ENCODE results near the gene SPEN.

SPEN gene

DNA sequence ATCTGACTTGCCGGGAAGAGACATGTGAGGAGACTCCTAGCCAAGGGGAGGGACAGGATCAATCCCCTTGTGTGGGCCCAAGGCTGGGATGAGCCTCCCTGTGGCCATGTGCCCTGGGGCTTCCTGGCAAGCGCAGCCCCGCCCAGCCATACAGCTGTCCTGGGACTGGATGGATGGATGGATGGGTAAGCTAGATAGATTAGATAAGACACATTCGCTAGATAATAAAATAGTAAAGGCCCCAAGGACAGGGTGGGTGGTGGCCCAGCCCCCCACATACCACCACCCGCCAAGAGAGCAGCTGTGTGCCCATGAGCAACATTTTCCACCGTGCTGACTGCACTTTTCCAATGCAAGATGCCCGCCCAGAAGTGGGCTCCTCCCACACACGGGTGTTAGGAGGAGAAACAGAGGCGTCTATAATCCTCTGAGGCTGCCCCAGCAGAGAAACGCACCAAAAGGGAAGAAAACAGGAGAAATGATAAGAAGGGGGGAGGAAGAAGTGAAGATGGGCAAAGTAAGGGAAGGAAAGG, 103.3 kb downstream of the SPEN start:
- TF ChIP-seq EP300 (IDR thresholded peaks at IDR 0.05; ENCODE audit: borderline replicate concordance) (no peak), YY1 (IDR thresholded peaks at IDR 0.05; ENCODE audit: low read depth) (no peak)

DNA sequence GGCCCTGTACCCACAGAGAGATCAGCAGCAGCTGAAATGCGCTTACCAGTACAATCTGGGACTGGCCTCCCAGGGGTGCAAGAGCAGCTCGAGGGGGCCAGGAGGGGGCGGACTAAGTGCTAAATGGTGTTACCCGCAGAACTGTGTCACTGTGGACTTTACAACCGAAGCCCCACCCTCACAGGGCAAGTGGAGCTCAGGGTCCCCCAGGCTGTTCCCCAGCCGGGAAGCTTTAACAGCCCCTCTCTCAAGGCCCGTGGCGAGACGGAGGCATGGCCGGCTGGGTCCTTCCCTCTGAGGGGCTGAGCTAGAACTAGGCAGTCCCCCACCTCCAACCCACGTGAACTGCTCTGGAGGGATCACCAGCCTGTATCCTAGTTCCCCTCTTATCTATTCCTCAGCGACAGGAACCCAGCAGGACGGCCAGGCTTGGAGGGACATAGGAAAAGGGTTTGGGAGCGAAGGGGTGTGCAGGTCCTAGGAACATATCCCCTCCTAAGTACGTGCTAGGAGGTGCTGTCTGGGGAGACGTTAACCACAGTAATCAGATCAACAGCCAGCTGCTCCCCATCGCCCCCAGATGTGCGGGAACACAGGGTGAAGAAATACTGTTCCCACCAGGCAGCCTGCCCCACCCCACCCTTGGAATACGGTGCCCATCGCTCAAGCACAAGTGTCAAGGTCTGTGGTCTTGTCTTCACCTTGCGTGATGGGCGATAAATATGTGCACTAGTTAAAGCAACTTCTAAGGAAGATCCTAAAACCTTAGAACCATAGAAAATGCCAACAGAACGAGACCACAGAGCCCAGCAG, 104.0 kb downstream of the SPEN start:
- TF ChIP-seq YY1 (IDR thresholded peaks at IDR 0.05; ENCODE audit: low read depth) (no peak), CREB1 (IDR thresholded peaks at IDR 0.05; ENCODE audit: low read depth) (no peak), EGR1 (IDR thresholded peaks at IDR 0.05) (no peak)
- TF ChIP-seq, protein P1, sequence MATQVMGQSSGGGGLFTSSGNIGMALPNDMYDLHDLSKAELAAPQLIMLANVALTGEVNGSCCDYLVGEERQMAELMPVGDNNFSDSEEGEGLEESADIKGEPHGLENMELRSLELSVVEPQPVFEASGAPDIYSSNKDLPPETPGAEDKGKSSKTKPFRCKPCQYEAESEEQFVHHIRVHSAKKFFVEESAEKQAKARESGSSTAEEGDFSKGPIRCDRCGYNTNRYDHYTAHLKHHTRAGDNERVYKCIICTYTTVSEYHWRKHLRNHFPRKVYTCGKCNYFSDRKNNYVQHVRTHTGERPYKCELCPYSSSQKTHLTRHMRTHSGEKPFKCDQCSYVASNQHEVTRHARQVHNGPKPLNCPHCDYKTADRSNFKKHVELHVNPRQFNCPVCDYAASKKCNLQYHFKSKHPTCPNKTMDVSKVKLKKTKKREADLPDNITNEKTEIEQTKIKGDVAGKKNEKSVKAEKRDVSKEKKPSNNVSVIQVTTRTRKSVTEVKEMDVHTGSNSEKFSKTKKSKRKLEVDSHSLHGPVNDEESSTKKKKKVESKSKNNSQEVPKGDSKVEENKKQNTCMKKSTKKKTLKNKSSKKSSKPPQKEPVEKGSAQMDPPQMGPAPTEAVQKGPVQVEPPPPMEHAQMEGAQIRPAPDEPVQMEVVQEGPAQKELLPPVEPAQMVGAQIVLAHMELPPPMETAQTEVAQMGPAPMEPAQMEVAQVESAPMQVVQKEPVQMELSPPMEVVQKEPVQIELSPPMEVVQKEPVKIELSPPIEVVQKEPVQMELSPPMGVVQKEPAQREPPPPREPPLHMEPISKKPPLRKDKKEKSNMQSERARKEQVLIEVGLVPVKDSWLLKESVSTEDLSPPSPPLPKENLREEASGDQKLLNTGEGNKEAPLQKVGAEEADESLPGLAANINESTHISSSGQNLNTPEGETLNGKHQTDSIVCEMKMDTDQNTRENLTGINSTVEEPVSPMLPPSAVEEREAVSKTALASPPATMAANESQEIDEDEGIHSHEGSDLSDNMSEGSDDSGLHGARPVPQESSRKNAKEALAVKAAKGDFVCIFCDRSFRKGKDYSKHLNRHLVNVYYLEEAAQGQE (IDR thresholded peaks at IDR 0.05; ENCODE audit: low read depth): no peak

DNA sequence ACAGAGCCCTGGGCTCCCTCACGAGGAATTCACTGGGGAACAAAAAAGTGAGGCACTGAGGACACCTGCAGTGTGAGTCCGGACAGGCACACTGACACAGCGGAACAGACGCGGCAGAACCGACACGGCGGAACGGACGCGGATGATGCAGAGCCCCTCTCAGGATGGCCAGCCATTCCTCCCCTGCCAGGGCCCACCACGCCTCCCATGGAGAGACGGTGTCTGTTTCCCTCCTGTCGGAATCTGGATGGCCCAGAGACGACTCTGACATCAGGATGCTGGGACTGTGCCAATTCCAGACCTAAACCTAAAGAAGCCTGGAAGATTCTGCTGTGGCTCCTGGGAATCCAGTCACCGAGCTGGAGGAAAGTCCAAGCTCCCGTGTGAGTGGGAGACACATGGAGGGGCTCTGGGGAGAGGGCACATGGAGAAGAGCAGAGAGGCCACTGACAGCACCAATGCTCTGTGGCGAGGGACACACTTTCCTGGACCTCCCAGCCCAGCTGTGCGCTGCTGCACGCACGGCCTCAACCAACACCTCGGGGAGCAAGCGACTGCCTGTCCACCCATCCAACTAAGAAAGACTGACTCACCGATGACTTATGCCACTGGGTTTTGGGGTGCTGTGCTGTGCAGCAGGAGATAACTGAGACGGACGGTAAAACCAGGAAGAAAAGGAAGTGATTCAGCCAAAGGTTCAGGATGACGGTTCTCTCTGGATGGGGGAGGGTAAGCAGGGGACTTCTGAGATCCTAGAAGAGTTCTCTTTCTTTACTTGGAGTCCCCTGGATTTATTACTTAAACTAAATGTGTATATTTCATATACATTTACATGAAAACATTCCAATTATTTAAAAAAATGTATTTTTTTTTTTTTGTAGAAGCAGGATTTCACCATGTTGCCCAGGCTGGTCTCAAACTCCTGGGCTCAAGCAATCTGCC, 105.1 kb downstream of the SPEN start:
- TF ChIP-seq RAD21 (IDR thresholded peaks at IDR 0.05; ENCODE audit: low read depth): no peak
- TF ChIP-seq, protein P1 (IDR thresholded peaks at IDR 0.05; ENCODE audit: low read depth): no peak
- TF ChIP-seq FOXM1 (IDR thresholded peaks at IDR 0.05; ENCODE audit: borderline replicate concordance, low read depth): no peak
- TF ChIP-seq NFIC (IDR thresholded peaks at IDR 0.05): no peak
- TF ChIP-seq YY1 (IDR thresholded peaks at IDR 0.05; ENCODE audit: low read depth): no peak
- no peak for TF ChIP-seq TCF12 (IDR thresholded peaks at IDR 0.05; ENCODE audit: low read depth)
- TF ChIP-seq CREB1 (IDR thresholded peaks at IDR 0.05; ENCODE audit: low read depth): no peak
- TF ChIP-seq, protein P2, sequence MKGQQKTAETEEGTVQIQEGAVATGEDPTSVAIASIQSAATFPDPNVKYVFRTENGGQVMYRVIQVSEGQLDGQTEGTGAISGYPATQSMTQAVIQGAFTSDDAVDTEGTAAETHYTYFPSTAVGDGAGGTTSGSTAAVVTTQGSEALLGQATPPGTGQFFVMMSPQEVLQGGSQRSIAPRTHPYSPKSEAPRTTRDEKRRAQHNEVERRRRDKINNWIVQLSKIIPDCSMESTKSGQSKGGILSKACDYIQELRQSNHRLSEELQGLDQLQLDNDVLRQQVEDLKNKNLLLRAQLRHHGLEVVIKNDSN (IDR thresholded peaks at IDR 0.05): no peak

DNA sequence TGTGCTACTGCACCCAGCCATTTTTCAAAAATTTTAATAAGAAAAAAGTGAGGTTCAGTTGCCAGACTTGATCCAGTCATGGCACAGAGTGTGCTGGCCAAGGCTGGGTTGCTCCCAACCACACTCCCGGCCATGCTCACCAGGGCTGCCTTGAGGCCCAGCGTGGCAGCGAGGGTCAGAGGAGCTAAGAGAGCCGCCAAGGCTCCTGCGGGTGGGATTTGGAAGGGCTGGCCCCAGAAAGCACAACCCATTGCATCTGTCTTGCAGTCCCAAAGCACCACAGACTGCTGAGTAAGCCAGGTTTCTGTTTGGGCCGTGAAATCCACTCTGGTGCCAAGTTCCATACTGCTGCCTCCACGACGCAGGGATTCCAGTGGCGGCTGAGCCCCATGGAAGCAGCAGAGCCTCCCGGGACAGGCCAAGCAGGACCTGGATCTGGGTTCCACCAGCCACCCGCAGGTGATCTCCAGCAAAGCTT, 105.8 kb downstream of the SPEN start:
- TF ChIP-seq ZBTB7A (IDR thresholded peaks at IDR 0.05; ENCODE audit: low read depth) (no peak), CEBPB (IDR thresholded peaks at IDR 0.05) (no peak), TAF1 (IDR thresholded peaks at IDR 0.05; ENCODE audit: low read depth) (no peak), YY1 (IDR thresholded peaks at IDR 0.05; ENCODE audit: low read depth) (no peak), TEAD4 (IDR thresholded peaks at IDR 0.05) (no peak), FOXM1 (IDR thresholded peaks at IDR 0.05; ENCODE audit: borderline replicate concordance, low read depth) (no peak), TCF12 (IDR thresholded peaks at IDR 0.05; ENCODE audit: low read depth) (no peak), EGR1 (IDR thresholded peaks at IDR 0.05) (no peak), CREB1 (IDR thresholded peaks at IDR 0.05; ENCODE audit: low read depth) (no peak), EP300 (IDR thresholded peaks at IDR 0.05; ENCODE audit: borderline replicate concordance) (no peak)
- TF ChIP-seq, protein P3, sequence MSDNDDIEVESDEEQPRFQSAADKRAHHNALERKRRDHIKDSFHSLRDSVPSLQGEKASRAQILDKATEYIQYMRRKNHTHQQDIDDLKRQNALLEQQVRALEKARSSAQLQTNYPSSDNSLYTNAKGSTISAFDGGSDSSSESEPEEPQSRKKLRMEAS (IDR thresholded peaks at IDR 0.05): no peak
- TF ChIP-seq, protein P1 (IDR thresholded peaks at IDR 0.05; ENCODE audit: low read depth): no peak

Data from Ishikawa (cell line).